HG03469 (cell line): Measurements from ENCODE around the gene FAM24B.
"Not testable (repeated sequence)": the region's sequence is repeated elsewhere in the genome, so short reads cannot be mapped to it uniquely, and the experiment has no call there.

Experiments
- ATAC-seq: cut with Tn5 transposase; IDR thresholded peaks from one replicate; pipeline ENCODE4 v1.9.1; 2021; ENCODE audit warnings: mild to moderate bottlenecking, moderate library complexity, moderate number of reproducible peaks; ENCODE audit not compliant: unreplicated experiment

The FAM24B gene

GRCh38 chr10:122859527-122859926, 19.9 kb downstream of the FAM24B start:
- ATAC-seq: no peak

GRCh38 chr10:122858042-122858441, 21.3 kb downstream of the FAM24B start:
- not testable (repeated sequence) for ATAC-seq

DNA sequence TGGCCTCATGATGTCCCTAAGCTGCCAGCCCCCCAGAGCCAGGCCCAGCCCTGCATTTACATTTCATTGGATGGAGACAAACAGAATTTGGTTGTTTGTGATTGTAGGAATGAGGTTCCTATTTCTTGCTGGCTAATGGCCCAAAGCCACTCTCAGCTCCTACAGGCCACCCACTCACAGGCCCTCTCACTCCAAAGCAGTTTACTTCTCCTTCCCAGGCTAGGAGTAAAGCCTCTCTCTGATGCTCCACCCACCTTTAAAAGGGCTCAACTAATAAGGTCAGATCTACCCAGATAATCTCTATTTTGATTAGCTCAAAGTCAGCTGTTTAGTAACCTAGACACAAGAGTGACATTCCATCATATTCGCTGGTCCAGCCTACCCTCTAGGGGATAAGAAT, 22.5 kb downstream of the FAM24B start:
- no peak for ATAC-seq

- ATAC-seq: no peak
Measured at GRCh38 chr10:122855745-122856144, 23.6 kb downstream of the FAM24B start.

DNA sequence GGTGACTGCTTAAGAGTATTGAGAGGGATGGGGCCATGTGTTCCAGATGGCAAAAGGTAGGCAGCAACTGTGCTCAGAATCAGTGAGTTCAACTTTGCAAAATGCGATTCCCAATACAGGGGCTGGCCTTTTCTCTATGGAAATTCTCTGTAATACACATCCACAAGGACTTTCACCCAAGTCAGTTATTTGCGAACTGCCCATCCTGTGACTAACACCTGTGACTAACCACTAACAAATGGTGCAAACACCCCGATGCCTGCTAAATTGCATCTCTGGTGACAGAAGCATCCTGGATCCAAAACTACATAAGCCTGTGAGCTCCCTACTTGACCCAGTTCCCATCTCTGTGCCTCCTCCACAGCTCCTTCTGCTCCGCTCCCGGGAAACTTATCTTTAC, 24.7 kb downstream of the FAM24B start:
- no peak for ATAC-seq

- no peak for ATAC-seq
Measured at GRCh38 chr10:122853665-122854313, 25.6 kb downstream of the FAM24B start.

GRCh38 chr10:122852261-122852660, 27.1 kb downstream of the FAM24B start:
- ATAC-seq: no peak

DNA sequence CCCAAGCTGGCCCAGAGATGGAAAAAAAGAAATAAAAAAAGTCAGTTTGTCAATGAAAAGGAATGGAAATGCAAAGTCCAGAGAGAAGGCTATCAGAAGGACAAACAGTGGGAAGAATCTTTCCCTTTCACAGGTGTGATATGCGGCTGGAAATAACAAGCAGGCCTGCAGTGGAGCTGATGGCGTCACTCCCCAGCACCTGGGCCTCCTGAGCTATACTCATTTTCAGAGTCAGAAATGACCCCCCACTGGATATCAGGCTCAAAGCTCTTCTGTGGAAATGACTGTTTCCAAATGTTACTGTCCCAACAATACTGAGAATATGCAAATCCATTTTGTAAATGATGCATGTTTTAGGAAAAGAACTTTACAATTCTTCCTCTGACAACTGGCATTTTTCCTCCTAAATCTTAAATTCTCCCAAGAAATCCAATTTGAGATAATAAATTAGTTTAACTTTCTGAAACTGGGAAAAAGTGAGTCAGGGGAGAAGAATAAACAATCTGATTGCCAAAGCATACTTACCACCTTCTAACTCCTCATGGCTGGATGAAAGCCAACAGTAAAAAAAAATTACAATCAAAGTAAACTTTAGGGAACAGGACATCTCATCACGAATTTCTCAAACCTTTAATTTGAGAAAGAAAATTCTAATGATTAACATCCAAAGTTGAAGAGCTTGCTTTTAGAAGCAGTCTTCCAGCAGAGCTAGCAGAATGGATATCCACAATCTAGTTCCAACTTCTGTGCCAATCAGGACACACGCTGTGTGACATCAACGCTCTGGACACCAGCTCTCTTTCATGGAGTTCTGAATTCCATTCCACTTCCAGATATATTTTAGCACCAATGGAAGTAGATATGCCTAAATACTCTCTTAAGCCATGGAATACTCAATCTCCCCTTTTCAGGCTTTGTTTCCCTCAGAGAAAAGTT, 28.4 kb downstream of the FAM24B start:
- ATAC-seq: no peak

GRCh38 chr10:122849900-122850605, 29.3 kb downstream of the FAM24B start:
- no peak for ATAC-seq

GRCh38 chr10:122849090-122849489, 30.3 kb downstream of the FAM24B start:
- no peak for ATAC-seq

- ATAC-seq: no peak
Measured at GRCh38 chr10:122847782-122848604, 31.4 kb downstream of the FAM24B start.

- no peak for ATAC-seq
Measured at GRCh38 chr10:122845783-122846332, 33.5 kb downstream of the FAM24B start, which contains the start of gene CUZD1. CUZD1 (minus strand) TSS chr10:122845857; CDS start chr10:122845843, 14 bp downstream.

GRCh38 chr10:122844146-122844545, 35.2 kb downstream of the FAM24B start:
- no peak for ATAC-seq

- ATAC-seq: no peak
Measured at GRCh38 chr10:122841569-122841968, 37.8 kb downstream of the FAM24B start.

- no peak for ATAC-seq
Measured at GRCh38 chr10:122839505-122839904, 39.9 kb downstream of the FAM24B start.

DNA sequence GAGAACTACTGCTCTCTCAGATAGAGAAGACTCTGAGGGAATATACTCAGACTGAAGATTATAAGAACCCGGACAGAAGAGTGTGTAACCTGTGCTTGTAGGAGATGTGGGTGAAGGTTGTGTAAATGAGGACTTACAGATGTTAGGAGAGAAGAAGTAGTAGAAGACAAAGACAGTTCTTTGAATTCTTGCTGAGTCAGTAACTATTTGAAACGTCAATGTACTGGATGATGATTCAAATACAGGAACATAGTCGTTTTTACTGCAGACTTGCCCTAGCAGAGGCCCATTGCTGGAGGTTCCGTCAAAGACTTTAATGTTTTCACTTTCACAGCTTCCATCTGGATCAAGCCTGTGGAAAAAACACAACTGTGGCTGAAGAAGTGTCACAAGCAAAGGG, 40.5 kb downstream of the FAM24B start:
- ATAC-seq: no peak

- no peak for ATAC-seq
Measured at GRCh38 chr10:122835908-122836307, 43.5 kb downstream of the FAM24B start.

DNA sequence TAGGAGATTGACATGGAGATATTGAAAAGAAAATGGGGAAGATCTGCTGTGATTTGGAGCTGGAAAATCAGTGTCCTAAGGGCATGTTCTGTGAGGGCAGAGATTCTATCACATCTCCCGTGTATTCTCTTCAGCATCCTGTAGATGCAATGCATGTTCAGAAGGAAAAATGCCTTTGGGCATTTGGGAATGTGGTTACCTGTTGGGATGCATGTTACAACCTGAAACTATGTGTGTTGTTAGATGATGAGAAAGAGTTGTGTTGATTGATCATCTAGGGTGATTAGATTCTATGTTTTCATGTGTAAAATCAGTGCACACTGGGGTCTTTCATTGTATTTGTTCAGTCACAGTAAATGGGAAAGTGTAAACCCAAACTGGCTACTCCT, 48.4 kb downstream of the FAM24B start:
- no peak for ATAC-seq

GRCh38 chr10:122830273-122830964, 49.0 kb downstream of the FAM24B start:
- no peak for ATAC-seq

DNA sequence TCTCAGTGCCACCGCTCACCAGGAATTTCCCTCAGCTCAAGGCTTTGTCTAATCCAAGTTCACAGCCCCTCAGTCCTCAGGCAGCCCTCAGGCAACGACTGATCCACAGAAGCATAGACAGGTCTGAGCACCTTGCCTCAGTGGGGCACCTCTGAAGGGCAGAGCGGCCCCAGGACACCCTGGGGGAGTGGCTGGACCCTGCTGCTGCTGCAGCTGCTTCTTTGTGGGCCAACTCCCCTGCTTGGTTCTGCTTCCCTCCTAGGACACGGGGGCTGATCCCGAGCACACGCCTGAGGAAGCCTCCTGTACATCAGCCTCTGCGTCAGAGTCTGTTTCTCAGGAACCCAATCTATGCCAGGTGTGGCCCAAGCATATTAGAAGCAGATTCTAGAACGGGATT, 49.9 kb downstream of the FAM24B start:
- ATAC-seq: no peak
